Kidney epithelial cell (primary cell): ENCODE results near the gene WDR83. TPM values are rescaled to one million over a fixed set of nuclear protein-coding genes. Genes with fewer than 3 reads are reported as not detected.

Source experiments
- DNase-seq: peaks from one replicate; pipeline ENCODE4 v3.0.0-alpha.2; 2010; ENCODE audit warnings: low read depth
- H3K27me3 ChIP-seq: 2 replicates; pipeline ENCODE4 v1.6.0; 2011; ENCODE audit warnings: low read length; ENCODE audit not compliant: control insufficient read depth, insufficient read depth
- H3K36me3 ChIP-seq: 2 replicates; pipeline ENCODE4 v1.5.1; 2011; ENCODE audit warnings: low read length; ENCODE audit not compliant: control insufficient read depth, insufficient read depth
- H3K4me3 ChIP-seq: 2 replicates; pipeline ENCODE4 v1.5.1; 2011; ENCODE audit warnings: low read depth, mild to moderate bottlenecking, control low read depth, low read length
- total RNA-seq: library from RNA; depleted of rRNA; stranded (reverse); fragments of >200 nt; gene quantifications from 2 replicates; pipeline ENCODE4 v1.2.3, GENCODE V29; 2015
- TF ChIP-seq, protein P1 (sequence below): IDR thresholded peaks from 2 replicates; pipeline ENCODE4 v1.5.1; 2011; ENCODE audit warnings: mild to moderate bottlenecking, moderate library complexity, low read length, control low read depth, inconsistent platforms; ENCODE audit not compliant: insufficient read depth, poor library complexity, severe bottlenecking

Gene WDR83
- total RNA-seq, 1 donor from 2014 or later = 15.7 TPM

DNA sequence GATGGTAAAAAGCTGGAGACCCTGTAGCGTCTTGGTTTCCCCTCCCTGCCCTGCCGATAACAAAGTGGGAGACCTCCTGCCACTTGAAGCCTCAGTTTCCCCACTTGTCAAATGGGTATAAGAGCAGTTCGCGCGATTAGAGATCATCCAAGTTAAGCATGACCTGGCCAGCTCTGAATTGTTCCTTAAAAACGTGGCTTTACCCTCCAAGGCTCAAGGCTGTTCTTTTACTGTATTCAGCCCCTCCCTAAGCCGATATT, 56.7 kb downstream of the WDR83 start:
- Histone ChIP-seq H3K27me3 (no peaks in the 10 kb centered on the region), H3K36me3 (peaks cover 4% of the 10 kb centered on the region), H3K4me3 (peak overlapping the region; percentile 40)
- no peak for DNase-seq
- TF ChIP-seq, protein P1, sequence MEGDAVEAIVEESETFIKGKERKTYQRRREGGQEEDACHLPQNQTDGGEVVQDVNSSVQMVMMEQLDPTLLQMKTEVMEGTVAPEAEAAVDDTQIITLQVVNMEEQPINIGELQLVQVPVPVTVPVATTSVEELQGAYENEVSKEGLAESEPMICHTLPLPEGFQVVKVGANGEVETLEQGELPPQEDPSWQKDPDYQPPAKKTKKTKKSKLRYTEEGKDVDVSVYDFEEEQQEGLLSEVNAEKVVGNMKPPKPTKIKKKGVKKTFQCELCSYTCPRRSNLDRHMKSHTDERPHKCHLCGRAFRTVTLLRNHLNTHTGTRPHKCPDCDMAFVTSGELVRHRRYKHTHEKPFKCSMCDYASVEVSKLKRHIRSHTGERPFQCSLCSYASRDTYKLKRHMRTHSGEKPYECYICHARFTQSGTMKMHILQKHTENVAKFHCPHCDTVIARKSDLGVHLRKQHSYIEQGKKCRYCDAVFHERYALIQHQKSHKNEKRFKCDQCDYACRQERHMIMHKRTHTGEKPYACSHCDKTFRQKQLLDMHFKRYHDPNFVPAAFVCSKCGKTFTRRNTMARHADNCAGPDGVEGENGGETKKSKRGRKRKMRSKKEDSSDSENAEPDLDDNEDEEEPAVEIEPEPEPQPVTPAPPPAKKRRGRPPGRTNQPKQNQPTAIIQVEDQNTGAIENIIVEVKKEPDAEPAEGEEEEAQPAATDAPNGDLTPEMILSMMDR = no peak

DNA sequence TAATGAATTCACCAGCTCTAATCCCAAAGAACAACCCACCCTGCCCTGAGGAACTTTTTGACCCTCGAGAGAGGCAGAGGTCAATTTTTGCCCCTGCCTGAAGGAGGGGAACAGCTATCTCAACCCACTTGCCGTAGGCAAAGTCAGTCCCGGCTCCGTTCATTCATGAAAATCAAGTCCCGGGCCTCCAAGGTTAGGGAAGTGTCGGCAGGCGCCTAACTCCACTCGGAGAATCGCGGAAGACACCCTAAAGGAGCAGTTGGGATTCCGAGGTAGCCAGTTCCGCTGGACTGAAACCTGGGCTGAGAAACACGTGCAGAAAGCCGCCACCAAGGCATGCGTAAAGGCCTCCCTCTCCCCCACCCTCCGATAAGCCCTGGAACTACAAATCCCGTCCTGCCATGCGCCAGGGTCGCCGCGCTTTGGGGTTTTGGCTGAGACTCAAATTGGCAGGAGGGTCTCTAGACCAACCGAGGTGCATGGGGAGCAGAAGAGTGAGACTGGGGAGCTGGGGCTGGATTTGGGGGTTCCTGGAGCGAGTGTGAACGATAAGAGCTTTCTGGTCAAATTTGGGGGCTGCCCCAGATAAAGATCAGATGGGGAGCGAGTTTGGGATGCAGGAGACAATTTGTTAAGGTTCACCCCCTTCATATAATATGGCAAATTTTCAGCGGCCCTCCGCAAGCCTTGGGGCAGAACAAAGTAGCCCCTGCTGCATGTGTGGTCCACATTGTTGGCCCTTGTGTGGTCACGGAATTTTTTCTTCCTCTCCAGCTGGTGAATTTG, 57.2 kb downstream of the WDR83 start, which contains the start of gene TNPO2:
Gene TNPO2, minus strand, starts transcription at position 292 of the 786 bp plus-strand sequence. CDS start 2,955 bp downstream, outside the sequence.
- TF ChIP-seq, protein P1 = no peak
- peak; percentile 21 for DNase-seq

More for the DNA sequence above, 57.2 kb downstream of the WDR83 start, which contains the start of gene TNPO2:
- H3K4me3 ChIP-seq = peak within 1 kb of the TSS; percentile 40
- no peaks in the 10 kb centered on the region for H3K27me3 ChIP-seq
- peaks cover 4% of the 10 kb centered on the region for H3K36me3 ChIP-seq

Other genes with a start within 250 kb of the WDR83 start
- 3.4 and 3.6 TPM in 2 replicates for gene ZNF443, start 225.8 kb upstream of the WDR83 start, total RNA-seq
- gene ZNF709, start 182.0 kb upstream of the WDR83 start, total RNA-seq = 0.75 and 2.0 TPM in 2 replicates
- gene ZNF564, start 115.3 kb upstream of the WDR83 start, total RNA-seq = 4.0 and 7.9 TPM in 2 replicates
- gene ZNF490, start 56.0 kb upstream of the WDR83 start, total RNA-seq = 6.0 and 6.6 TPM in 2 replicates
- gene ZNF791, start 55.9 kb upstream of the WDR83 start, total RNA-seq = 11.0 and 16.2 TPM in 2 replicates
- gene MAN2B1, start 65 bp upstream of the WDR83 start, total RNA-seq = 92.8 and 141 TPM in 2 replicates
- gene DHPS, start 15.1 kb downstream of the WDR83 start, total RNA-seq = 109 and 127 TPM in 2 replicates
- not detected in 2 replicates for gene GNG14, start 21.2 kb downstream of the WDR83 start, total RNA-seq
- 19.0 and 20.7 TPM in 2 replicates for gene FBXW9, start 29.8 kb downstream of the WDR83 start, total RNA-seq
- 27.1 and 40.2 TPM in 2 replicates for gene TNPO2, start 57.1 kb downstream of the WDR83 start, total RNA-seq
- 368 and 443 TPM in 2 replicates for gene TRIR, start 67.9 kb downstream of the WDR83 start, total RNA-seq
- gene GET3, start 70.7 kb downstream of the WDR83 start, total RNA-seq = 146 and 148 TPM in 2 replicates
- not detected in 2 replicates for gene BEST2, start 85.0 kb downstream of the WDR83 start, total RNA-seq
- 38.7 and 44.1 TPM in 2 replicates for gene HOOK2, start 108.7 kb downstream of the WDR83 start, total RNA-seq
- gene JUNB, start 124.7 kb downstream of the WDR83 start, total RNA-seq = 395 and 431 TPM in 2 replicates
- gene PRDX2, start 135.0 kb downstream of the WDR83 start, total RNA-seq = 366 and 396 TPM in 2 replicates
- not detected in 2 replicates for gene THSD8, start 135.3 kb downstream of the WDR83 start, total RNA-seq
- gene RNASEH2A, start 139.8 kb downstream of the WDR83 start, total RNA-seq = 17.0 and 24.8 TPM in 2 replicates
- 0.21 TPM in 1 of 2 replicates, not detected in the other for gene RTBDN, start 167.8 kb downstream of the WDR83 start, total RNA-seq
- 0.88 and 2.4 TPM in 2 replicates for gene MAST1, start 171.7 kb downstream of the WDR83 start, total RNA-seq
- 38.5 and 44.4 TPM in 2 replicates for gene DNASE2, start 214.6 kb downstream of the WDR83 start, total RNA-seq
- gene KLF1, start 220.4 kb downstream of the WDR83 start, total RNA-seq = not detected in 2 replicates
- 35.2 and 43.9 TPM in 2 replicates for gene GCDH, start 224.4 kb downstream of the WDR83 start, total RNA-seq